Parietal lobe (tissue), 2 donors: ENCODE measurements around the gene NAA60. TPM values are rescaled to one million over a fixed set of nuclear protein-coding genes. Genes with fewer than 3 reads are reported as not detected.

Experiments used
- small RNA-seq: library from RNA; depleted of rRNA; stranded (forward); fragments of <200 nt; gene quantifications from one replicate; pipeline ENCODE3, GENCODE V24; 2014; ENCODE audit warnings: low replicate concordance
- total RNA-seq: library from RNA; depleted of rRNA; stranded (reverse); fragments of >200 nt; gene quantifications from one replicate; pipeline ENCODE4 v1.2.3, GENCODE V29; 2014

Gene NAA60
- 25.4 TPM for total RNA-seq

GRCh38 chr16:3443108-3444031 lies at the start of gene NAA60, which contains the start of gene ZNF597:
Gene NAA60, plus strand, starts transcription at chr16:3443680. Its CDS starts 32,548 bp downstream, at chr16:3476228.
Gene ZNF597, minus strand, starts transcription at chr16:3443504. Its CDS starts 351 bp downstream, at chr16:3443153.

GRCh38 chr16:3400779-3401688 lies 42.4 kb upstream of the NAA60 start, which contains the start of the genes ZNF174 and ZSCAN32:
Gene ZNF174, plus strand, starts transcription at chr16:3401215. Its CDS starts 790 bp downstream, at chr16:3402005.
Gene ZSCAN32, minus strand, starts transcription at chr16:3401004. Its CDS starts 3,447 bp downstream, at chr16:3397557.

GRCh38 chr16:3495176-3495575 lies 51.7 kb downstream of the NAA60 start, which contains the start of gene C16orf90:
Gene C16orf90, minus strand, starts transcription at chr16:3495489. Its CDS starts 68 bp downstream, at chr16:3495421.

Small RNAs within 50 kb of the gene (small RNA-seq; reads per million reads assigned to genes)
- not detected for gene MIR6126

Other genes starting within 250 kb of the NAA60 start
- 16.3 TPM for gene ZNF200, start 208.5 kb upstream of the NAA60 start, total RNA-seq
- gene MEFV, start 187.0 kb upstream of the NAA60 start, total RNA-seq = 0.31 TPM
- 55.7 TPM for gene ZNF263, start 160.2 kb upstream of the NAA60 start, total RNA-seq
- gene TIGD7, start 138.2 kb upstream of the NAA60 start, total RNA-seq = 24.1 TPM
- 71.1 TPM for gene ZNF75A, start 138.2 kb upstream of the NAA60 start, total RNA-seq
- gene OR2C1, start 87.8 kb upstream of the NAA60 start, total RNA-seq = 0.94 TPM
- 15.0 TPM for gene ZSCAN32, start 42.7 kb upstream of the NAA60 start, total RNA-seq
- gene ZNF174, start 42.5 kb upstream of the NAA60 start, total RNA-seq = 12.2 TPM
- gene ZNF597, start 176 bp upstream of the NAA60 start, total RNA-seq = 5.0 TPM
- gene C16orf90, start 51.8 kb downstream of the NAA60 start, total RNA-seq = not detected
- gene CLUAP1, start 57.3 kb downstream of the NAA60 start, total RNA-seq = 42.3 TPM
- 0.94 TPM for gene NLRC3, start 133.7 kb downstream of the NAA60 start, total RNA-seq
- 15.7 TPM for gene SLX4, start 167.9 kb downstream of the NAA60 start, total RNA-seq
- 84.8 TPM for gene DNASE1, start 211.0 kb downstream of the NAA60 start, total RNA-seq